Measurements from ENCODE around the gene ARHGAP22.

ARHGAP22 gene

GRCh38 chr10:48623009-48623408 lies 18.1 kb upstream of the ARHGAP22 start:
- DNase-seq (ENCODE audit: insufficient read length, low spot score) (no peak), FAIRE-seq (no peak)
- TF ChIP-seq POLR2A (IDR thresholded peaks at IDR 0.05; ENCODE audit: low read depth, low read length), result no peak

DNA sequence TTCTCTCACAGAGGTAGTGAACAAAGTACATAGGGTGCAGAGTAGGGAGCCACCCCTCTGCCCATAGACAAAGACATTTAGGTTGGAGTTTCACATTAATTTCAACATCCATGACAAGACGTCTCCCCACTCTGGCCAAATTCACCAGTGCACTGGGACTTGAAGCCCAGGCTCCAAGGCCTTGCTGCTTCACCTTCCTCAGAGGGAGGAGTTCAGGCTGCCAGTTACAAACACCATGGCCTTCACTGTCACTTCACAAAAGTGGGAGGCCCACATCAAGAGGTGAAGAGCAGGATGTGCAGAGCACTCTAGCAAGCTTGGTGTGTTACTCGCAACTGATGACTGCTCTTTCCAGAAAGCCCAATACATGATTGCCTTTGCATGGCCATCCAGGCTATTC lies 15.8 kb upstream of the ARHGAP22 start:
- FAIRE-seq (no peak), DNase-seq (ENCODE audit: insufficient read length, low spot score) (no peak)
- no peak for TF ChIP-seq POLR2A (IDR thresholded peaks at IDR 0.05; ENCODE audit: low read depth, low read length)

DNA sequence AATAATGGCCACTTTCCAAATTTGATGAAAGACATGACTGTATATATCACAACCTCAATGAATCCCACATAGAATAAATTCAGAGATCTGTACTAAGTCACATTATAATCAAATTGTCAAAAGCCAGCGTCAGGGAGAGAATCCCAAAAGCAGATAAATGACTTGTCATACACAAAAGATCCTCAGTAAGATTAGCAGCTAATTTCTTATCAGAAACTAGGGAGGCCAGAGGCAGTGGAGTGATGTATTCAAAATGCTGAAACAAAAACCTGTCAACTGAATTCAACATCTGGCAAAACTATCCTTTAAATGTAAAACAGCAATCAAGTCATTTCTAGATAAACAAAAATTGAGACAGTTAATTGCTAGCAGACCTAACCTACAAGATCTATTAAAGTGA lies 11.6 kb upstream of the ARHGAP22 start:
- FAIRE-seq, result peak; percentile 6
- DNase-seq (ENCODE audit: insufficient read length, low spot score), result no peak
- TF ChIP-seq POLR2A (IDR thresholded peaks at IDR 0.05; ENCODE audit: low read depth, low read length), result no peak

DNA sequence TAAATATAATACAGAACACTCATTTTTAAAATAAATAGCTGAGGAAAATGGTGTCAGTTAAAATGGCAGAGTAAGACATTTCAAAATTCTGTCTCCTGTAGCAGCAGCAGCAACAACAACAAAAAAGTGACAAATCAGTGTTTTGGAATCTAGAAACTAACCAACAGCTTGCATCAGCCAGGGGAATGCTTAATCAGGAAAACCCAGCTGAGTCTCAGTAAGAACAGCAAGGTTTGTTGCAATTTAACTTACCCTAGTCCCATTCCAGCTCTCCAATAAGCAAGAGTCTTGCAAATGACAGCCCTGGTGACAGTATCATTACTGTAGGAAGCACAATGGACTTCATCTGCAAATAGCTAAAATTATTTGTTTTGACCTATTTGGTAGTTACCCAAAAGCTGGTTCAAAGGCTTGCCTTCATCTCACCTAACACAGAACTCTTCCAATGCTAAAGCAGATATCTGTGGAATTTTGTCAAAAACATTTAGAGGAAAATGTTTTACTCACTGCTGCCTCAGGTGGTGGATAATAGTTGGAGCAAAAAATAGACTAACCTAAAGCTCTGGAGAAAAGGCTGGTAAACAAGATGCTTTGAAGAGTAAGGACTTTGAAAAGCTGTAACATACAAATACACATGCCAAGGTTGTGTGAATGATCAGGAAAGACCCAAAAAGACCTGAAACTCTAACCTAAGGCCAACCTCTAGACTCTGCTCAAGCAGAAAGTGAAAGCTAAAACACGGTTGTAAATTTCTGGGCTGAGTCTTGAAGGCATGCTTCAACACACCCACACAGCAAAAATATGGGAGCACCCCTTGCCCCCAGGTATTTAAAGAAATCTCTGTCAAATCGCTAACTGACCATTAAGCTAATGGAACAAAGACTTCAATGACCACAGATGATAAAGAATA lies 9.9 kb upstream of the ARHGAP22 start:
- no peak for TF ChIP-seq POLR2A (IDR thresholded peaks at IDR 0.05; ENCODE audit: low read depth, low read length)
- DNase-seq (ENCODE audit: insufficient read length, low spot score), result no peak
- FAIRE-seq, result no peak

DNA sequence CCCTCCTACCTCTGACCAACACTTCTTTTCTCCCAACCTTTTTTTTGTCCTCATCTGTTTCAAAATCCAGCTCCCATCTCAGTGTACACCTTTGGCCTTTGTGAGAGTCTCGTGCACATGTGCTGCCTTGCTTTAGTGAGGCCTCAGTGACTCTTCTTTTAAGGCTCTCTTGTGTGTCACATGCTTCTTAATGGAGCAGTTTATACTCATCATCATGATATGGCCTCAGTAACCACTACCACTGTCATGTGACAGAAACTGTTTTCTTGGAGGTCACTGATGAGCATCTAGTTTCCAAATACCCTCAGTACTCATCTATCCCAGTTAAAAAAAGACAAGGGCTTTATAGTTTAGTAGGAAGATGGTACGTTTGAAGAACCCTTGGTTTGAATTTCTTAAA lies 8.1 kb upstream of the ARHGAP22 start:
- no peak for FAIRE-seq
- TF ChIP-seq POLR2A (IDR thresholded peaks at IDR 0.05; ENCODE audit: low read depth, low read length), result no peak
- no peak for DNase-seq (ENCODE audit: insufficient read length, low spot score)

DNA sequence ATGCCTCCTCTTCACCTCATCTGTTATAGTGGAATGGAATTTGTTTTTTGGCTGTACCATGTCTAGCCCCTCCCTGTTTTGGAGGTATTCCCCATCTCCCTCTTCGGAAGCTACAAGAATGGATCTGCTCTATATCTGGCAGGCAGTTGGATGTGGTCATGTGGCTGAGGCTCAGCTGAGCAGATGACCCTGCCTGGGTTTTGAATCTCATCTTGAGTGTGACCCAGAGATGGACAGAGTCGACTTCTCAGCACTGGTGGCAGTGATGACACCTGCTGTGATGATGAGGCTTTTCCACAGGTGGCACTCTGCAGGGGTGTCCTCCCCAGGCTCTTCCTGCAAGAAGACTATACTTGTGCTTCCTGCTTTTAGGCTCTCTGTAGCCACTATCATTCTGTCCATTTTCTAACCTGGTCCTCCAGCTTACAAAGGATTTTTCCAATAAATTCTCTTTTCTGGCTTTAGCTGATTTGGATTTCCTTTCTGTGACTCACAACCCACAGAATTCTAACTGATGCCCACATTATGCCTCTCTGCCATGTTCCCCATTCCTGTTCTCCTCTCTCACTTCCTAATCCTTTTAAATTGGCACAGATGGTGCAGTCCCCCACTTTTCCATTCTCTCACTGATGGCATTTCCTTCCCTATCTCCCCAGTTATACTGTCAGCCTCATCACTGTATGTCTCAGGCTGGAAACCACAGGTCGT lies 7.5 kb upstream of the ARHGAP22 start:
- FAIRE-seq, result peak; percentile 78

GRCh38 chr10:48611133-48611532 lies 6.3 kb upstream of the ARHGAP22 start:
- TF ChIP-seq POLR2A (IDR thresholded peaks at IDR 0.05; ENCODE audit: low read depth, low read length), result no peak
- FAIRE-seq (no peak), DNase-seq (ENCODE audit: insufficient read length, low spot score) (no peak)

More for the DNA sequence above, 7.5 kb upstream of the ARHGAP22 start:
- DNase-seq (ENCODE audit: insufficient read length, low spot score), result peak; percentile 31
- no peak for TF ChIP-seq POLR2A (IDR thresholded peaks at IDR 0.05; ENCODE audit: low read depth, low read length)

- no peak for DNase-seq (ENCODE audit: insufficient read length, low spot score)
- TF ChIP-seq POLR2A (IDR thresholded peaks at IDR 0.05; ENCODE audit: low read depth, low read length), result no peak
- no peak for FAIRE-seq
Measured at GRCh38 chr10:48610585-48611093, 5.8 kb upstream of the ARHGAP22 start.

- no peak for DNase-seq (ENCODE audit: insufficient read length, low spot score)
- no peak for FAIRE-seq
- TF ChIP-seq POLR2A (IDR thresholded peaks at IDR 0.05; ENCODE audit: low read depth, low read length), result no peak
Measured at GRCh38 chr10:48609899-48610584, 5.2 kb upstream of the ARHGAP22 start.

DNA sequence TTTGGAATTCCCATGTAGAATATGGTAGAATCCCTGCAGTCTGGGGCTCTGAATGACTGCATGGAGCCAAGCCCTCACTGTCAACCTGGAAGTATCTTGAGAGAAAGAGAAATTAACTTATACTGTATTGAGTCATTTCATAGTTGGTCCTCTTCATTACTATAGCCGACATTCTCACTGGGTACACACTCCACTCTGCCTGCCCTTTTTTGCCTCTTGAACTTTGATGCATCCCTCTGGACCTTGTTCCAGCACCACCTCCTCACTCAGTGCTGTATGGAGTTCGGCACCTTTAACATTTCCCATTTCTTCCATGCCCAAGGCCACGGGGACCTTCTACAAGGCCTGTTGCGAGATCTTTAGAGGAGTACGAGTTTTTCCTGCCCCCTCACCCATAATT lies 4.6 kb upstream of the ARHGAP22 start:
- FAIRE-seq (no peak), DNase-seq (ENCODE audit: insufficient read length, low spot score) (no peak)
- no peak for TF ChIP-seq POLR2A (IDR thresholded peaks at IDR 0.05; ENCODE audit: low read depth, low read length)

DNA sequence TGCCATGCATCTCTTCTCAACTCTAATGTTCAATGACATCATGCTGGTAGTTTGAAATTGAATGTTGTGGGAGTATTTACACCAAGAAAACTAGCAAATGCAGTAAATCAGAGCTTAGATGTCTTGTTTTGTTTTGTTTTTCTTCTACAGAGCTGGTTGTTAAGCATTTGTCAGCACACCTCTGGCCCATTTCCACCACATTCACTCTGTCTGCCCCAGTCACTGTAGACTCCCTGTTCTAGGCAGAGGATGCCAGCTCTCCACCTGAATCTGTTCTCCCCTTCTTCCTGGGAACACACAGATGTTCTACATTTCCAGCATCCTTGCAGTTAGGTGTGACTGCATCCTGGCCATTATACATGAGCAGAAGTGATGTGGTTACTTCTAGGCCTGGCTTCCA lies 4.1 kb upstream of the ARHGAP22 start:
- DNase-seq (ENCODE audit: insufficient read length, low spot score), result no peak
- TF ChIP-seq POLR2A (IDR thresholded peaks at IDR 0.05; ENCODE audit: low read depth, low read length), result no peak
- no peak for FAIRE-seq

DNA sequence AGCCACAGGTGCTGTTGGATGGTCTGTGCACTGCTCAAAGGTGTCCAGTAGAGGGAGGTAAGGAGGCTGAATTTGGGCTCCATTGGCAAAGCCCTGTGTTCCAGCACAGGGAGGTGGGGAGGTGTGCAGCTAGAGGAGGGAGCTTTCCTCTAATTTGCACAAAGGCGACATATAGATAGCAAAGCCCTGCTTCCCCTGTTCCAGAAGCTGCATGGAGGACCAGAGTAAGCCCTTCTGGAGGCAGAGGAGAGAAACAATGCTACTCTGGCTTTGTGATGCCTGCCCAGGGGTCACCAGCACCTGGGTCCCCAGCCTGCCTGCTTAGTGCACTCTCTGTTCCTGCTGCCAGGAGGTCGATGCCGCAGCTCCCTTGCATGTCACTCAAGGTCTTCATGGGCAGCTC lies 3.4 kb upstream of the ARHGAP22 start:
- no peak for TF ChIP-seq POLR2A (IDR thresholded peaks at IDR 0.05; ENCODE audit: low read depth, low read length)
- no peak for FAIRE-seq
- peak; percentile 51 for DNase-seq (ENCODE audit: insufficient read length, low spot score)

DNA sequence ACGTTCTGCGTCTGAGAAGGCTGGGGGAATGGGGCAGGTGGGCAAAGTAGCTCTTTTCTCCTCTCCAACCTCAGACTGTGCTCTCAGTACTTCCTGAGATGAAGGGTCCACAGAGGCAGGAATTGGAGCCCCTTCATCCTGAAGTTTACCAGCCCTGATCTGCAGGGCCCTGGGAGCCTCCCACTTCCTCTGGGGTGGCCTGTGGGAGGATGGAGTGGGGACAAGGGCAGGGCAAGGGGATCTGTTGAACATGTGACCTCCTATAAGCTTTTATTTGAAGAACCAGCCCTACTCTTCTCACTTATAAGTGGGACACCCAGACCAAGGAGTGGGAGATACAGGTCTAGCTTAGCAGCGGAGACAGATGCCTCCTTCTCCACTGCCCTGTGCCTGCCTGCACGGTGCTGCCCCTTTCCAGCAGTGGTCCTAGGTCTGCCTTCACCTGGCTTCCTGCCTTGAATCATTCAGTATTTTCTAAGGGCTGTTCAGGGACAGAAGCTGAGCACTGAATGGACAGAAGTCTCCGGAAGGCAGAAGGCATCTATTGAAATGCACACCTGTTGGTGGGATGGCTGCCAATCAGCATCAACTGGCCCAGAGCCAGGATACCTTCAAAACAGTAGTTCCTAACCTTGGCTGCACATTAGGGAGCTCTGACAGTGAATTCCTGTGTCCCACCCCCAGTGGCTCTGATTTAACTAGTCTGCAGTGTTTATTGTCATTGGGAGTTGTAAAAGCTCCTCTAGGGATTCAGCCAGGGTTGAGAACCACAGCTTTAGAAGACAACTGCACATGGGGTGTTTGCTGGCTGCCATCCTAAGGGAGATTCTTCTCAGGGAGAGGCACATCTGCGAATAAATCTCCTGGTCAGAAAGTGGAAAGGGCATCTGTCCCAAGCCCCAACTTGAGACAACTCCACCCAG lies 2.7 kb upstream of the ARHGAP22 start:
- TF ChIP-seq POLR2A (IDR thresholded peaks at IDR 0.05; ENCODE audit: low read depth, low read length), result no peak
- FAIRE-seq (no peak), DNase-seq (ENCODE audit: insufficient read length, low spot score) (no peak)
